Ramos (cell line): ENCODE data around the gene KASH5.
"Not testable (repeated sequence)": the region's sequence is repeated elsewhere in the genome, so short reads cannot be mapped to it uniquely, and the experiment has no call there.

Experiments used
- in situ Hi-C: fragments of 300-500 bp; cut with MboI; formaldehyde crosslinking; loops from one replicate; pipeline ENCODE4 v1.14.3; 2022; ENCODE audit warnings: low sequenced_read_pairs; ENCODE audit not compliant: unreplicated experiment

The KASH5 gene

GRCh38 chr19:49361438-49362047 lies 26.5 kb upstream of the KASH5 start:
- in situ Hi-C loops: no loop called here

GRCh38 chr19:49362048-49362928 lies 25.8 kb upstream of the KASH5 start, which contains the start of gene TEAD2:
Gene TEAD2, minus strand, starts transcription at chr19:49362416. Its CDS starts 2,341 bp downstream, at chr19:49360075.
- in situ Hi-C loops: no loop called here

- in situ Hi-C loops: no loop called here
These were observed 25.2 kb upstream of the KASH5 start for GRCh38 chr19:49362929-49363267.

- in situ Hi-C loops: no loop called here
These were observed 24.6 kb upstream of the KASH5 start, which contains the start of gene DKKL1 for GRCh38 chr19:49363268-49364082. Gene DKKL1, plus strand, starts transcription at chr19:49363877. Its CDS starts 122 bp downstream, at chr19:49363999.

- in situ Hi-C loops: no loop called here
These were observed 23.8 kb upstream of the KASH5 start for GRCh38 chr19:49364083-49364737.

GRCh38 chr19:49366110-49366509 lies 21.9 kb upstream of the KASH5 start:
- in situ Hi-C loops: no loop called here

- in situ Hi-C loops: no loop called here
These were observed 19.2 kb upstream of the KASH5 start for GRCh38 chr19:49368711-49369358.

GRCh38 chr19:49371184-49371583 lies 16.9 kb upstream of the KASH5 start:
- in situ Hi-C loops: no loop called here

- in situ Hi-C loops: not testable (repeated sequence)
These were observed 14.9 kb upstream of the KASH5 start for GRCh38 chr19:49373174-49373573.

- in situ Hi-C loops: no loop called here
These were observed 13.2 kb upstream of the KASH5 start for GRCh38 chr19:49374665-49375434.

GRCh38 chr19:49378512-49378911 lies 9.5 kb upstream of the KASH5 start:
- in situ Hi-C loops: no loop called here

- in situ Hi-C loops: no loop called here
These were observed 7.7 kb upstream of the KASH5 start for GRCh38 chr19:49380391-49380790.

- in situ Hi-C loops: no loop called here
These were observed 5.4 kb upstream of the KASH5 start for GRCh38 chr19:49382639-49383038.

GRCh38 chr19:49383599-49383998 lies 4.5 kb upstream of the KASH5 start:
- in situ Hi-C loops: no loop called here

GRCh38 chr19:49389406-49389805 lies 1.4 kb downstream of the KASH5 start:
- in situ Hi-C loops: no loop called here

GRCh38 chr19:49390131-49390928 lies 2.3 kb downstream of the KASH5 start:
- in situ Hi-C loops: loop anchor here (5.0 kb wide), 1 partner anchor 47 kb away; no protein-coding TSS in a partner anchor

GRCh38 chr19:49390929-49391359 lies 2.9 kb downstream of the KASH5 start:
- in situ Hi-C loops: loop anchor here (5.0 kb wide), 1 partner anchor 46 kb away; no protein-coding TSS in a partner anchor
